NCI-H1417 treated with DMSO at 0.1 percent for 48 hours (cell line): ENCODE data around the gene NIT2.
A peak's percentile ranks its signal among the peaks of the same experiment; 100 is the strongest.

Experiments used
- DNase-seq: peaks from one replicate; lab custom pipeline; 2025; lab: John Stamatoyannopoulos, UW

The NIT2 gene

DNA sequence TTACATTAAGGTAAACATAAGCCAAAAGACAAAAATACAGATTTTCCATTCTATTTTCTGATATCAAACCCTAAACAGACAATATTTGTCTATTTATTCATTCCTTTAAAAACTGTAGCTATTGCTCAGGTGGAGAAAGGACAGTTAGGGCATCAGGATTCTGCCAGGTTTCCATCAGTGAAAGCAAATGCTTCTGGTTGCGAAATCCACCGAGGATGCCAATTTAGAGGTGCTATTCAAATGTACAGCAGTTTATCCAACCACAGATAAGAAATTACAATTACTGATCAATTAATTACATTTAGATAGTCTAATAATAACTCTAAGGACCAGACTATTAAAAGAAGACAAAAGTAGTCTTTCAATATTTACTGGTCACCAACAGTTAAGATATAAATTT lies 62.4 kb downstream of the NIT2 start:
- no peak for DNase-seq

DNA sequence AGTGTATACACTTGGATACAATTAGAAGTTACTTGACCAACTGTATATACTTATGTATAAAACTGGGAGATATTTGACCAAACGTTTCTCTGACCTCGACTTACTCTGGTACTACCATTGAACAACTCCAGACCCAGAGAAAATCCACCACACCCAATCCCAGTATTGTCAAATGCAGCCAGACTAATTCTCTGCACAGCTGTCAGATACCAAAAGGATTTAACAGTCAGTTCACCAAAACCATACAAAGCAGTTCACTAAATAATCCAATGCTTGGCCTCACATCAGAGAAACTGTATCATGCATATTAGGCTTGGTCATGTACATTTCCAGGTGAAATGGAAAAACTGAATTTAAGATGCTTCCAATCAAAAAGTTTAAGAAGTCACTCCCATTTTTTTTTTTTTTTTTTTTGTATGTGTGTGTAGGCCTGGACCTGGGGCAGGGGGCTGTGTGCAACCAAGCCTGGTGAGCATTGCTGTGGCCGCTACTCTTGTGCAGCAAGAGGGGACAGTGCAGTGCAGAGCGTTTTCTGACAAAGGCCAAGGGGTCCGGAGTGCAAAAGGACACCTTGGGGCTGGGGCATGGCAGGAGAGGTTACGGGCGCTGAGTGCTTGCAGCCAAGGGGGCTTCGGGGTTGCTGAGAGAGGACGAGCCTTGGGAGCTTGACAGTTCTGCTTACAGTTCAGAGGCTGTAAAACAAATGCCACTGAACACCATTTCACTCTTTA lies 64.9 kb downstream of the NIT2 start:
- no peak for DNase-seq

DNA sequence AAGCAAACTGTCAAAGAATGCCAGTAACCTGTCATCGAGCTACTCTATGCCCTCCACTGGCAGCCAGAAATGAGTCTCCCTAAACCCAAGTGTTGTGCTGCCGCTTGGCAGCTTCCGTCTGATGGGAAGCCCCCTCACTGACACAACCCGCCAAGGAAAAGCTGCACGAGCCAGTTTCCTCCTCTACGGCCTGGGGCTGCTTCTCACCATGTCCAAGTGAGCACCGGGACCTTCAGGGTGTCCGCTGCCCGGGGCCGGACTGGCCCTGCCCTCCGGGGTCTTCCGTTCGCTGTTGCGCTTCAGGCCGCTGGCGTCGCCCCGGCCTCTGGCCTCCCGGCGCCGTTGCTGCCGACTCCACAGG lies 65.8 kb downstream of the NIT2 start:
- DNase-seq, result no peak

DNA sequence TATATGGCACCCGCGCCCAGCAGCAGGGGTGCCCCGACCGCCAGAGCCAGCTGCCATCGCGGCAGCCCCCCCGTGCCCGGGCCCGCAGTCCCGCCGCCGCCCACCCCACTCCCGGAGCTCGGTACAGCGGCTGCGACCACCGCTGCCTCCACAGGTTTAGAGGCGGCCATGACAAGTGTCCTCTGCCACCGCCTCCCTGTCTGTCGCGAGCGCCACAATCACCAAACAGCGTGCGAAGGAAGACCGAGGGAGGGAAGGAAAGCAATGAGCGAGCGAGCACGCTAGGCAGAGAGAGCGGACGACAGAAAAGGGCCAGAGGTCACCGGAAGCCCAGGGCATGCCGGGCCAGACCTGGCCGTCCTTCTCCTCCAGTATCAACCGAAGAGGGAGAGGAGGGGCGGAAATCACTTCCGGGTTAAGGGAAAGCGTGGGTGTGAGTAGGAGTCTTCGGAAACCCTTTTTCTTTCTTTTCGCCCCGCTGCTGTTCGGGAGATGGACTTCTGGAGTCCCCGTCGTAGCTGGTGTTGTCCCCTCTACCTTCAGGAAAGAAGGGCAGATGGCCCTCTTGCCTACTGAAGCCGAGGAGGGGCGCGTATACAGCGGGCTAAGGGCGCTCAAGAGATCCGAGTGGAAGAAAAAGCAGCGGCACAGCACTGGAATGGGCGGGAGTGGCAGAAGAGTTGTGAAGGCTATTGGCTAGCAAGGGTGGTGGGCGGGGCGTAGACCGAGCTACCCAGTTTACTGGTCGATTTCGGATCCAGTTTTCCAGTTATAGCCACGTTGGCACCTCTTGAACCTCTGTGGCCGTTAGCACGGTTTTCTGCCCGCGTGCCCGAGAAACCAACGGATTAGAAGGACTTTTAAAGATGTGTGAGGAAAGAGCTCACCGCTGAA lies 66.5 kb downstream of the NIT2 start, which contains the start of the genes LNP1 and TOMM70:
Gene LNP1 (plus strand): TSS at position 760 of the 894 bp plus-strand sequence. CDS start 28,191 bp downstream, outside the sequence.
Gene TOMM70 (minus strand): TSS at position 310 of the 894 bp plus-strand sequence. CDS start 140 bp downstream, at position 170.
- peak; percentile 99 for DNase-seq

DNA sequence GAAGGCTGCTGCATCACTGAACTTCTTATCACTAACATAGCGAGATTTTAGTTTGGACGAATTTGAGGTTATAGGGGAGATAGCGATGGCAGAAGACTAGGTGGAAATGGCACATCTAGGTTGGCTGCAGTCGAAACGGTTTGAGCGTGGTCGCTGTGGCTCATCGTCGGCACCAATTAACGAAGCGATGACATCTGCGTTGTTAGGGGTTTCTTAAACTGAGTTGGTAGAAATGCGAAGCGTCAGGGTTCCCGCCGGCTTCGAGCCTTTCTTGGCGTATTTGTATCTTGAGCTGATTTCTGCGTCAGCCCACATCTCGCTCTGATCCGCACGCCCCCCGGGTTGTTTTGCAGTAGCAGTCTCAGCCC lies 67.1 kb downstream of the NIT2 start:
- DNase-seq, result no peak

DNA sequence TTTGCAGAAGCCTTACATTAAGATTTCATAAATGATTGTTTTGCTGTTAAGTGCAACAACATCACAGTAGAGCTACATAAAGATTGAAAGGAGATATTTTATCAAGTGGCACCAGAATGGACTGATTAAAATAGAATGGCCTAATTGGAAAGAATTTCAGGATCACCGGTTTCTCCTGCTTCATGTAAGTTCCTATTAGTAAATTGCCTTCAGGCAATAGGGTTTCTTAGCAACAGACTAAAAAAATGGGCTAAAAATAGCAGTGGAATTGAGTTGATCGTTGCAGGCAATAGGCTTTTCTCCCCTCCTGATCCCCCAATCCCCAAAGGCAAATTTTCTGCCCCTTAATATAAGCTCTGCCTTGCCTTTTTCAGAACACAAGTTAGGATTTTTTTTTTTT lies 67.7 kb downstream of the NIT2 start:
- DNase-seq, result peak; percentile 43

DNA sequence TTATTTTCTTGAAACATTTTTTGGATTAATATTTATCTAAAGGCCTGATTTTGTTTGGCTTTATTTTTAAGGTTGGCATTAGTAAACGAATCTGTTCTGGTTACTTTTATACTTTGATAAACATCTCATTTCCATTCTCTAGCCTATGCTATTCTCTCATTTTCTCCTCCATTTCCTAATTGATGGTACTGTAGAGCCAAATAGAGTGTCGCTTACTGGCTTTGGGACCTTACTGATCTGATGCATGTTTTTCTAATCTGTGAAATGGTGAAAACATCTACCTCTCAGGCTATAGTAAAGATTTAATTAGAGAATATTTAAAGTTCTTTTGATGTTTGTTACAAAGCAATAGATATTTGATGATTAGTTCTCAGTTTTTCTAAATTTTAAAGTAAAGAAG lies 68.3 kb downstream of the NIT2 start:
- no peak for DNase-seq

DNA sequence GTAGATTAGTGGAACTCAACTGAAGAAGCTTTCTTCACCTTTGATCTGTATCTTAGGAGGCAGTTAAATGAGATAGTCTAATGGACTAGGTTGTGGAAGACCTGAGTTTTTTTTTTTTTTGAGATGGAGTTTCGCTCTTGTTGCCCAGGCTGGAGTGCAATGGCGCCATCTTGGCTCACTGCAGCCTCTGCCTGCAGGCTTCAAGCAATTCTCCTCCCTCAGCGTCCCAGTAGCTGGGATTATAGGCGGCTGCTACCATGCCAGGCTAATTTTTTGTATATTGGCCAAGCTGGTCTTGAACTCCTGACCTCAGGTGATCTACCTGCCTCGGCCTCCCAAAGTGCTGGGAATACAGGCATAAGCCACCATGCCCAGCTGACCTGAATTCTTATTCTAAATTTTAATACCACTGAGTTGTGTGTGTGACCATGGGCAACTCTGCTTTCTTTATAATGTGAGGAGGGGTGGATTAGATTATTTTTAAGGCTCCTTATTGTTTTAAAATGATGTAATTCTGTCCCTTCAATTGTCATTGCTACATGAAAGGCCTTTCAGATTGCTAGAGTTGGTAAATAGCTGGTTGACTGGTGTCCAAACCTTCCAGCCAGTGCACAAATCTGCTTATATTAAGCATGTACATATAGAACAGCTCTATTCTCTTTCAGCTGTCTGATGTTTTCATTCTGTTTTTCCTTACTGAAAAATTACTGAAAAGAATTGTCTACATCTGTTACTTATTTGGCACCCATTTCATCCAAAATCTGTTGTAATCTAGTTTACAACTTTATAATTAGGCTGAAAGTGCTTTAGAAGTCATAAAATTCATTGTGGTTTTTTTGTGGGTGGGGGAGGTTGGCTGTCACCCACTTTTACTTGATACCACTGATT lies 69.0 kb downstream of the NIT2 start:
- no peak for DNase-seq

DNA sequence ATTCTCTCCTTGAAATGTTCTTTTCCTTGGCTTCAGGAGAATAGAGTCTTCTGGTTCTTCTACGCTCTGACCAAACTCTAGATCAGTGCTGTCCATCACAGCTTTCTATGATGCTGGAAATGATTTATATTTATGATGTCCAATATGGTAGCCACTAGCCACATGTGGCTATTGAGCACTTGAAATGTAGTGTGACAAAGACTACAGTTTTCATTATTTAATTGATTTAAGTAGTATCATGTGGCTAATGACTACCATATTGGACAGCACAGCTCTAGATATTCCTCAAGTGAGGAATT lies 69.6 kb downstream of the NIT2 start:
- DNase-seq, result no peak

DNA sequence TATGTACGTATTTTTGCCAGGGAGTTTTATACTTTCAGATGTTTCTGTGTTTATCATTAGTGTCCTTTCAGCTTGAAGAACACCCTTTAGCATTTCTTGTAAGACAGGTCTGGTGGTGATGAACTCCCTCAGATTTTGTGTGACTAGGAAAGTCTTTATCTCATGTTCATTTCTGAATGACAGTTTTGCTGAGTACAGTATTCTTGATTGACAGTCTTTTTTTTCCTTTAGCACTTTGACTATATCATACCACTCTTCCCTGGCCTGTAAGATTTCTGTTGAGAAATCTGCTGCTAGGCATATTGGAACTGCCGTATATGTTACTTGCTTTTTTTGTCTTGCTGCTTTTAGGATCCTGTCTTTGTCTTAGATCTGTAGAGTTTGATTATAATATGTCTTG lies 72.6 kb downstream of the NIT2 start:
- no peak for DNase-seq

DNA sequence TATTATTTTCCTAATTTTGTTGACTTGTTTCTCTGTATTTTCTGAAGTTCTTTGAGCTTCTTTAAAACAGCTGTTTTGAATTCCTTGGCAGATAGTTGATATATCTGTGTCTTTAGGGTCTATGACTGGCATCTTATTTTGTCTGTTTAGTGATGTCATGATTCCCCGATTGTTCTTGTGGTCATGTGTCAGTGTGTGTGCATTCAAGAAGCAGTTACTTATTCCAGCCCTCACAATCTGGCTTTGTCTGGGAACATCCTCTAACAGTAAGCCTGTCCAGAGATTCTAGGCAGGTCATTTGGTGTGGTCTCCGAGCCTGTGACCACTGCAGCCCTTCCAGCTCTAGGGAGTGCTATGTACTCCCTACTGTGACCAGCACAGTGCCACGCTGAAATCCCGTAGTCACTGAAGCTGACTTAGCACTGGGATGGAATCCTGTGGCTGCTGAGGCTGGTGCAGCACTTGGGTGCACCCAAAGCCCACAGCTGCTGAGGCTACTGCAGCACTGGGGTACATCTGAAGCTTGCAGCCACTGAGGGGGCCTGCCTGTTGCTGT lies 73.5 kb downstream of the NIT2 start:
- no peak for DNase-seq
